Measurements from ENCODE around the gene ACAD8.
"Not testable (repeated sequence)": the region's sequence is repeated elsewhere in the genome, so short reads cannot be mapped to it uniquely, and the experiment has no call there.

ACAD8 gene

GRCh38 chr11:134238956-134239355 lies 14.4 kb upstream of the ACAD8 start:
- DNase-seq (ENCODE audit: low read depth, low spot score), result no peak

- no peak for DNase-seq (ENCODE audit: low read depth, low spot score)
Observed at GRCh38 chr11:134240592-134240991, 12.8 kb upstream of the ACAD8 start.

GRCh38 chr11:134242376-134242775 lies 11.0 kb upstream of the ACAD8 start:
- no peak for DNase-seq (ENCODE audit: low read depth, low spot score)

GRCh38 chr11:134243913-134244312 lies 9.5 kb upstream of the ACAD8 start:
- DNase-seq (ENCODE audit: low read depth, low spot score), result no peak

- no peak for DNase-seq (ENCODE audit: low read depth, low spot score)
Observed at GRCh38 chr11:134244593-134244992, 8.8 kb upstream of the ACAD8 start.

GRCh38 chr11:134245434-134245833 lies 7.9 kb upstream of the ACAD8 start:
- no peak for DNase-seq (ENCODE audit: low read depth, low spot score)

- DNase-seq (ENCODE audit: low read depth, low spot score), result no peak
Observed at GRCh38 chr11:134246100-134246499, 7.3 kb upstream of the ACAD8 start.

- DNase-seq (ENCODE audit: low read depth, low spot score), result no peak
Observed at GRCh38 chr11:134246678-134247077, 6.7 kb upstream of the ACAD8 start.

- no peak for DNase-seq (ENCODE audit: low read depth, low spot score)
Observed at GRCh38 chr11:134248910-134249480, 4.4 kb upstream of the ACAD8 start.

- no peak for DNase-seq (ENCODE audit: low read depth, low spot score)
Observed at GRCh38 chr11:134250246-134250645, 3.1 kb upstream of the ACAD8 start.

GRCh38 chr11:134250675-134251074 lies 2.7 kb upstream of the ACAD8 start:
- no peak for DNase-seq (ENCODE audit: low read depth, low spot score)

GRCh38 chr11:134252346-134253187 lies 801 bp upstream of the ACAD8 start:
- no peak for DNase-seq (ENCODE audit: low read depth, low spot score)

- no peak for DNase-seq (ENCODE audit: low read depth, low spot score)
Observed at GRCh38 chr11:134254433-134255183, 1.2 kb downstream of the ACAD8 start.

- not testable (repeated sequence) for DNase-seq (ENCODE audit: low read depth, low spot score)
Observed at GRCh38 chr11:134255184-134255561, 1.8 kb downstream of the ACAD8 start.

- DNase-seq (ENCODE audit: low read depth, low spot score), result no peak
Observed at GRCh38 chr11:134257101-134257500, 3.7 kb downstream of the ACAD8 start.

GRCh38 chr11:134258577-134258976 lies 5.2 kb downstream of the ACAD8 start:
- no peak for DNase-seq (ENCODE audit: low read depth, low spot score)

- no peak for DNase-seq (ENCODE audit: low read depth, low spot score)
Observed at GRCh38 chr11:134260503-134260902, 7.1 kb downstream of the ACAD8 start.

GRCh38 chr11:134260983-134261382 lies 7.6 kb downstream of the ACAD8 start:
- no peak for DNase-seq (ENCODE audit: low read depth, low spot score)

GRCh38 chr11:134261626-134262488 lies 8.5 kb downstream of the ACAD8 start:
- DNase-seq (ENCODE audit: low read depth, low spot score), result no peak

GRCh38 chr11:134264966-134265764 lies 11.8 kb downstream of the ACAD8 start:
- no peak for DNase-seq (ENCODE audit: low read depth, low spot score)

- DNase-seq (ENCODE audit: low read depth, low spot score), result no peak
Observed at GRCh38 chr11:134266440-134266839, 13.1 kb downstream of the ACAD8 start.

Measured in smooth muscle cell of the brain vasculature (primary cell).